HG02588 (cell line): ENCODE measurements around the gene MAGI2.

Experiments used
- ATAC-seq: cut with Tn5 transposase; IDR thresholded peaks from one replicate; pipeline ENCODE4 v1.9.1; 2021; ENCODE audit warnings: mild to moderate bottlenecking, moderate library complexity; ENCODE audit not compliant: unreplicated experiment

MAGI2 gene

DNA sequence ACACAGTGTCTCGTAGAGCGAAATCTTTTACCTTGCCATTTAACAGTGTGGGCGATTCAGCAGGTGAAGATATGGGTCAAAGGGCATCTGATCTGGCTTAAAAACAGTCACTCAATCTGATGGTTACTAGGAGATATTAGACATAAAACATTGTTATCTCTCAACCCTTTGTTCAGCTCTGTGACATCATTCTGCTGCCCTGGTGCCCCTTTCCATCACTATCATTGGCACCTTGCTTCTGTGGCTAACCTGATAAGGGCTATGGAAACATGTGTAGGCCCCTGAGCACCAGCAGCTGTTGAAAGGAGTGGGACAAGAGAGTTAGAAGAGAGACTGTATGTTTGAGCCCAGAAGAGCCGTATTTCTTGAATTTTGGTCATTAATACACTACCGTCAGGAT lies 1004.6 kb downstream of the MAGI2 start:
- ATAC-seq: no peak

DNA sequence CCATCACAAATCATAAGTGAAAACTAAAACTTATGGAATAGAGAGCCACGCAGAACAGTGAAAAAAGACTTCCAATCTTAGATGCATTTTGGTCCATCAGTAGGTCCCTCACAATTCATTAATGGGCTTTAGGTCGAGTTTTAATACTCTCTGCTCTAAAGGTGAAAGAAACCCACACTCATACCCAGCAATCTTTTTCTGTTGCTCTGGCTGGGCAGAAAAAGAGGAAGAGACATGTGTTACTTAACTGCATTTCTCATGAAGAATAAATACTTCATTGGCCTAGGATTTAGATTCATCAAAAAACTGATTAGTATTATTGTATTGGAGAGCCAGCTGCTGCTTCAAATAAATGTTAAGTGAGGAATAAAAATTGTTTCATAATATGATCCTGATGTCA lies 1009.2 kb downstream of the MAGI2 start:
- no peak for ATAC-seq

DNA sequence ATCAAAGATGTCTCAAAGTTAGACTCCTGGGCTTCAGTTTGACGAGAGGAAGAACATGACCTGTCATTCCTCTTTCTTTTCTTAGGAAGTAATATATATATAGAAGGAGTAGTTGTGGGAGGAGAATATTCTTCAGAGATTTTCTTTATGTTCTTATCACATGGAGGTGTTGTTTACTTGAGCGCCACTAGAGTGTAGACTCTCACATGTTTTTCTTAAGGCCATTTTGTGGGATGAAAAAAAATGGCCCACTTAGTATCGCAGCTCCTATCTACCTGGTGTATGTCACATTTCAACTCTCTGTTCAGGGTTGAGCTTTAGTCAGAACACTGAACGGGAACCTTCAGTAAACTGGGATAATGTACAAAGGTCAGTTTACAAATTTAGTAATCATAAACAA lies 1009.7 kb downstream of the MAGI2 start:
- no peak for ATAC-seq

DNA sequence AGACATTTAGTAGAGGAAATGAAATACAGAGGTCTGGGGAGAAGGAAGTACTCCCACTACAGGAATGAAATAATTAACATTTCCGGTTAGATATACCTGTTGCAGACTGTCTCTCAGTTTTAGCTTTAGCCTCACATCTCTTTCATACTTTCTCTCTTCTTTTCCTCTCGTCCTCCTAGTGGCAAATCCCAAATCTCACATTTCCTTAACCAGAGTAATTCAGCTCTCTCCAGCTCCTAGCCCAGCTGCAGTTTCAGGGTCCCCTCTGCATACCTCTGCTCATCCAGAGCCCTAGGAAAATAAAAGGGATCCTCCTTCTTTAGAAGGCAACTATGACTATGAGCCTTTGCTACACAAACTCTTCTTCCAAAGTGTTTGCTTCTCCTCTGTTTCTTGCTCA lies 1011.7 kb downstream of the MAGI2 start:
- ATAC-seq: no peak

DNA sequence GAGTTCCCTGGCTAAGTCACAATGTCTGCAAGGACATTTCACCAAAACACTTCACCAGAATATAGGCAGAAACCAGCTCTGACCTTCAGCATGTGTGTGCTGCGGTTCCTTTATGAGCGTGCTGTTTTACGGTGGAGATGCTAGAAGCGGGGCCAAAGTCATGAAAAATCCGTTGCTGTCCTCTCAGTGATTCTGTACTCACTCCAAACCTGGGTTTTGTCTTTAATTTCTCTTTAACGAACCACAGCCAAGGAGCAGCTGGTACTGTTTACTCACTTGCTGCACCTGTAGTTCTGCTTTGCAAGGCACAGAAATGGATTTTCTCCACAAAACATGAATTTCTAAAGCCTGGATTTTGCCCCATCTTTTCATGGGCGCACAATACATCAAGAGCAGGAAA lies 1015.0 kb downstream of the MAGI2 start:
- ATAC-seq: no peak

DNA sequence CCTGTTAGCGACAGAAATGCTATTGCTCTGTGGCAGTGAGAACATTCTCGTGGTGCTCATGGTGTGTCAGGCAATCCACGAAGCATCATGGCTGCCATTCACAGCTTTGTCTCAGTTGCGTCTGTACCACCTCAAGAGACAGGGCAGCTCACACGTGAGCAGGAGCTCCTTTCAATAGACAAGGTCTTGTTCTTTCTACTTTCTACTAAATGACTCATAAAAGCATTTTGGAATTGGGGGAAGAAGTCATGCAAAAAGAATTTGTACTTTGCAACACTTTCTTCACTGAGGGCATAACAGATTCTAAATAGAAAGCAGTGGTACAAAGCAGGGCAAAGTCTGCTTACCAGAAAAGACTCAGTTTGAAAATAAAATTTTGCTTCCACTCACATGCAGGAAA lies 1016.3 kb downstream of the MAGI2 start:
- no peak for ATAC-seq

DNA sequence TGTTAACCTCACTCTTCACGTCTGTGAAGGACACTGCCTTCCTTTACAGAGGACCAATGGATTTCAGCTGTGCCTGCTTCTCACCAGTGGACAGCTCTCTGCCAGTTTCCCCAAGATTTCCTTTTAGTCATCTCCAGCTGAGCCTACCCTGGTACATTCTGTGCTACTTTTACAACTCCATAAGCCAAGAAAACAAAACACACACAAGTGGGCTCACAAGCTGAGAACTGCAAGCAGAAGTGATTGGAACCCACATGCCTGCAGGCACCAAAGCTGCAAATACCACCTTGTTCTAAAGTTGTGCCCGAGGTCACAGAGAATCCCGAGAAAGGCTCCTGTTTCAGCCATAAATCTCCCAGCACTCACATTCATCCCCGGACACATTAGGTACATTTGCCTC lies 1018.1 kb downstream of the MAGI2 start:
- no peak for ATAC-seq

DNA sequence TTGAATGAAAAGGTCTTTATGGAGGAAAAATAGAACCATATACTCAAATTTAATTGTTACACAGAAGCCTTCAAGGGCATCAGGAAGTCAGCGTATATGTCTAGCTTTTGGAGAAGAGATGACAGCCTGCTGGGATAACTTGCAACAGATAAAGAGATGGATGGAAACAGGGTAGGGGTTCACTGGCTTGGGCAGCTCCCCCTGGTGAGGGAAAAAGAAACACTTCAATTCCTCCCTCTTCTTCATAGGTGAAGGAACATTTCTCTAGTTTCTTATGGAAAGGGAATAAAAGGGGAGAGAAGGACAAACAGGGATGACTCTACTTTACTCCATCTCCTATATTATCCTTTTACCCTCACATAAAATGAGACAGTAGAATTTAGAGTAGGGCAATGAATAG lies 1019.2 kb downstream of the MAGI2 start:
- no peak for ATAC-seq

DNA sequence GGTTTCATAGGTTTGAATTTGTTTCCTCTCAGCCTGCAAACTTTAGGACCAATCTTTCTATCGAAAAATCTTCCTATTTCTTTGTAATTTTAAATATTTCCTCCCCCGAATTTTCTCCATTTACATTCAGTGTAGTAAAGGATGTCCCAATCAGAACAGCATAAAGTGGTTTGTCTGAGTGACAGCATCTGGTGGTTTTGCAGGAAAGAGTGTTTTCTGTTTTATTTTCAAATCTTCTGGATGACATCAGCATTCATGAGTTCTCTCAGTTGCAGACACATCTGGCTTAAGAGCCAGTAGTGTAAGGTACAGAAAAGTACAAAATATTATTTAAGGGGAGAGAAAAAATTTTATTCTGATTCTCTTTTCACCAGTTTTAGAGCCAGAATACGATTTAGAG lies 1020.0 kb downstream of the MAGI2 start:
- no peak for ATAC-seq

DNA sequence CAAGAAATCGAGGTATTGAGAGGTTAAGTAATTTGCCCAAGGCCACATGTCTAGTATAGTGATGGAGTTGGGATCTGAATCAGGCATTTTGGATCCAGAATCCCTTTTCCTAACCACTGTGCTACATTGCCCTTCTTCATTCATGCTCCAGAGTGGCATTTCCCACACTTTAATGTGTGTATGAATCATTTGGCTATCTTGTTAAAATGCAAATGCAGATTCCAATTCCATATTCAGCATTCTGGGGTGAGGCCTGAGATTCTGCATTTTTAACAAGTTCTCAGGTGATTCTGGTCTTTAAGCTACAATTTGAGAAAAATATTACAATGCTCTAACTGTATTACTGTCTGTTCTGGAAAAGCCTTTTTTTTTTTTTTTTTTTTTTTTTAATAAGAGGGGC lies 1023.6 kb downstream of the MAGI2 start:
- ATAC-seq: no peak

DNA sequence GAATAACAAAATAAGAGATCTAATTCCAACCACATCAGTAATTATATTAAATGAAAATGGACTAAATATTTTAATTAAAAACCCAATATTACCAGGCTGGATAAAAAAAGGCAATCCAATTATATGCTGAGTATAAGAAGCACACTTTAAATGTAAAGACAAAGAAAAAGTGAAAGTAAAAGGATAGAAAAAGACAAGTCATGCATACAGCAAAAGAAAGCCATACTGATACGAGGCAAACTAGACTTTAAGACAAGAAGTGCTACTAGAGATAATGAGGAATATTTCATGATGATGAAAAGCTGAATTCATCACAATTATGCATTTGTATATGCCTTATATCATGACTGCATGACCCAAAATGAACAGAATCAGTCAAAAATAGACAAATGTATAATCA lies 1026.3 kb downstream of the MAGI2 start:
- ATAC-seq: no peak

DNA sequence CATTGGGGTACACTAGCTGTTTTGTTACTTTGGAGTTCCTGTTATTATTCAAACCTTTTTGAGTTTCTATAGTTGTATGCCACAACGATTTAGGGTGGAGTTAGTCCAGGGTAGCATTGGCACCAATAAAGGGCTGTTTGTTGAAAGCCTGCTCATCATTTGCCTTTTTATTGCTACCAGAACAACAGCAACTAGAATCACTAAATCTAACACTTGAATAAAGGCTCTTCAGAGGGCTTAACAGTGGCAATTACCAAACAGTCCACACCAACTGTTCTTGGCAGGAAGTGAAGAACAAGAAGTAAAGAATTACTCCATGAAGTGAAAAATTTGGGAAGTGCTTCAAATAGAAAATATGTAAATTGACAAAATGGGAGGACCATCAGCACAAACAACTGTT lies 1033.5 kb downstream of the MAGI2 start:
- no peak for ATAC-seq

DNA sequence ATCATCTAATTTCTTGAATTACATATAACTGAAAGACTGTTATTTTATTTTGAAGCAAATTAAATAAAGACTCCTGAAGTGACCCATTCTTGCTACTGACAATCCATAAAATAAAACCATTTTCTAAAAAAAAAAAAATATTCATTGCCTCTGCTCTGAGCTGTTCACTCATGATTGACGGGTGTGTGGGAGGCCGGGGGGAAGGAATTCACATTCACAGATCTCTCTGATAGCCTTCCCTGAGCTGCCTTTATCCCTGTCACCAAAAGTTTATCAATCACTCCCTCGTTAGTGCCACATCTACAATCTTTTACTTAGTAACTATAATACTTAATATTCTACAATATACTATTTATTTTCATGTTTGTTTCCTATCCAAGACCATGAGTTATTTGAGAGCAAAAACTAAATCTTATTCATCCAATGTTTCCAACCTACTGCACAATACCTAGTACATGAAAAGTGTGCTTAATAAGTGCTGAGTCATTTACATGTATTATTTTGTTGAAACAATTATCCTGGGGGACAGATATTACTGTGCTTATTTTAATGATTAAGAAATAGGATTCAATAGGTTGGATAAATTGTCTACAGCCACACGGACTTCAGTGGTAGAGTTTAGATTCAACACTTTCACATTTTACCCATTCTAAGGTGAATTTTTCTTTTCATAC lies 1036.2 kb downstream of the MAGI2 start:
- ATAC-seq: no peak

DNA sequence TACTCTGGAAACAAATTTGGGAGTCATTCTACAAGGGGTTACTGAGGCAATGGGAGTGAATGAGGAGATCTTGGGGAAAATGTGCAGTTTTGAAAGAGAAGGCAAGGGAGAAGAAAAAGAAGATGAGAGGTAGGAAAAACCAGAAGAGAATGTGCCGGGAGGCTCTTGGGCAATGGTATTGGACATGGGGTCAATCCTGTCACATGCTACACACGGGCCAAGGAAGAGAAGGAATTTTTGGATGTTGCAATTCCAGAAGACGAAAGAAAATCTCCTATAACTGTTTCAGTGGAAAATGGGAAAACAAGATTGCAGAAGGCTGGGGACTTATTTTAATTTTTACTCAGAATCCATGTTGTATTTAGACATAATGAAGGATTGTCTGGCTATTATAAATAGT lies 1039.9 kb downstream of the MAGI2 start:
- no peak for ATAC-seq

DNA sequence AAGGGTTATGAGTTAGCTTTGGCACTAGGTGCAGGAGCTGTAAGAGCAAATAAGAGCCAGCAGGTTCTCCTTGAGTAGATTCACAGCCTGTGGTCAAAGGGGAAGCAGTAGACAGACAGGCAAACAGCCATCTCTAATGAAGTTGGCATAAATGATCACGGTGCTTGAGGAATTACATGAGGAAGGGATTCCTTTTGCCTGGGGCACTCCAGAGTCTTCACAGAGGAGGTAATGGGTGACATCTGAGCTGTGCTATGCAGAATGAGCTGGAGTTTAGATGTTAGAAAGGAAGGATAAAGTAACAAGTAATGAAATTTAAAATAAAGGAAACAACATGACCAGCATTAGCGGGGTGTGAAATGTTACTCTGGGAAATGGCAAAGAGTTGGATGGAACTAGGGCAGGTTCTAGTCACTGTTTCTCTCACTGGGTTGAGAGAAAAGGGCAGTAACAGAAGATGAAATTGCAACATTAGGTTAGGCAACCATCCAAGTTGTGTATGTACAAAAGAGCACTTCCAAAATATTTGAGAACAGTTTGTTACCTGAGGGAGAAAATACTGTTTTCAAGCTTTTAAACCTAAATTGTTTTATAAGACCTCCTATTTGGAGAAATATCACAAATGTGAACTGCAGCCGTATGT lies 1041.1 kb downstream of the MAGI2 start:
- ATAC-seq: no peak

DNA sequence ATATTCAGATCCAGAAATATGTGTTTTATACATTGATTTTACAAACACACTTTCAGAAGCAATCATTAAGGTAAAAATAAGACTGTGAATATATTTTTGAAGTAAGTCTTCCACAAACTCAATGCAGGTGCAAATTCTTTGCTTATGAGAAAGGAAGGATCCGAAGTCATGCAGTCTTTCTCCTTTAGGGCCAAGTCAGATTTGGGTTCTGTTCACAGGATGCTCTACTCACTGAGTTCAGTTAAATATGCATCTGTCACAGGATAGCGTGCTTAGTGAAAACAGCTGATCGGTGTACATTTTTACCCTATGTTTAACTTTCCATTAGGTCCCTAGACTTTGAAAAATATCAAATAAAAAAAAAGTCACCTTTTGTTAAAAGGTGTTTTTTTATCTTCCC lies 1046.4 kb downstream of the MAGI2 start:
- ATAC-seq: no peak

DNA sequence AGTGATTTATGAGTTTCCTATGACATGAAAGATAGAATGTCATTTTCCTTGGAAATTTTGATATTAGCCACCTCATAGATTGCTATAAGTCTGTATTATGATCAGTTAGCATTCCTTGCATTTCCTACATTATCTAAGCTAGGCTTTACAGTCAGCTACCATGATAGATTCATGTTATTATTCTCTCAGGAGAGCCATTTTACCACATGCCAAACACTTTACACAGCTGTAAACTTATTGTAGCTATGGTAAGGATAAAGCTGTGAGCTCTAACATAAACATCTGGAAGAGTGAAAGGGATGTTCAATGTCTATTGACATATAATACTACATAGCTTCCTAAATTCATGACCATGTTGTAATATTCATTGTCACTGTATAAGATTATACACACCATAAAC lies 1046.9 kb downstream of the MAGI2 start:
- ATAC-seq: no peak

DNA sequence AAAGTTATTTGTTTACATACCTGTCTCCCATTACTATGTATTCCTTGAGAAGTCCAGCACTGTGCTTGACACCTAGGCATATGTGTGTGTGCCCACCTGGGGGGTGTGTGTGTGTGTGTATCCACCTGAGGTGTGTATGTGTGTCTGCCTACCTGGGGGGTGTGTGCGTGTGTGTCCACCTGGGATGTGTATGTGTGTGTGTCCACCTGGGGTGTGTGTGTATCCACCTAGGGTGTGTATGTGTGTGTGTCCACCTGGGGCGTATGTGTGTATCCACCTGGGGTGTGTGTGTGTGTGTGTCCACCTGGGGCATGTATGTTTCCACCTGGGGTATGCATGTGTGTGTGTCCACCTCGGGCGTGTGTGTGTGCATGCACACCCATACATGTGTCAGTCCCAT lies 1051.4 kb downstream of the MAGI2 start:
- no peak for ATAC-seq

DNA sequence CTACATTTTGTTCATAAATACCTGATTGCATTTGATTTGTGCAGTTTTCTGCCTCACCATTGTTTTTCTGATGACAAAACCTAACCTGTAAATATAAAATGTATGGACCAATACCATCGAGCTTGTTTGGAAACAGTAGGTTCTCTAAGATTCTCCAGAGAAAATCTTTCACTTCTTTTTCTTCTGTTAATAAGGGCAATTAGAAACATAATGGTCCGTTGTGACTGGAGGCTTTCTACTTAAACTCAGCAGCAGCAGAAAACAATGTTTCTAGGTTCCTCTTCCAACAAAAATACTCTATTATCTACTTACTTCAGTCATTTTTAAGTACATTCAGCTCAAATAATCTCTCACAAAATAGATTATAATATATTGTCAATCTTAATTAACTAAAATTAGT lies 1053.4 kb downstream of the MAGI2 start:
- no peak for ATAC-seq

DNA sequence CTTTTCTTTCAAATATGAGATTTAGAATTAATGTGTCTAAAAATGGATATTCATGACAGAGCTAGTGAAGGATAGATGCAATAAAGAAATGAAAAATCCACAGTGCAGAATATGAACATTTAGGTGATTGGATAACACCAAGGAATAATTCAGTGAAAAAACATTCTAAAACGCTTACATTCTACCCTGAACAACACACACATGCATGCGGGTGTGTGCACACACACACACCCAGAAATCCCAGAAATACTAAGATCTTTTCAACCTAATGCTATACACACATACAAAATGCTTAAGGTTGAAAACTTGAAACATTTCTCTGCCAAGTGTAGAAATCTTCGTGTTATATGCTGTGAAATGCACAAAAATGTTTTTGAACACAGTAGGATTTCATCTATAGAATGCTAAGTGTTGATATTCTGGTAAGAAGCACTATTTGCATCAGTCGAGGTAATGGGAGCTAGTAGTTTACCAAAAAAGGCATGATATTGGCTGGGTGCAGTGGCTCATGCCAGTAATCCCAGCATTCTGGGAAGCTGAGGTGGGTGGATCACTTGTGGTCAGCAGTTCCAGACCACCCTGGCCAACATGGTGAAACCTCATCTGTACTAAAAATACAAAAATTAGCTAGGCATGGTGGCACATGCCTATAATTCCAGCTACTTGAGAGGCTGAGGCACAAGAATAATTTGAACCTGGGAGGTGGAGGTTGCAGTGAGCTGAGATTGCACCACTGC lies 1054.3 kb downstream of the MAGI2 start:
- ATAC-seq: no peak

DNA sequence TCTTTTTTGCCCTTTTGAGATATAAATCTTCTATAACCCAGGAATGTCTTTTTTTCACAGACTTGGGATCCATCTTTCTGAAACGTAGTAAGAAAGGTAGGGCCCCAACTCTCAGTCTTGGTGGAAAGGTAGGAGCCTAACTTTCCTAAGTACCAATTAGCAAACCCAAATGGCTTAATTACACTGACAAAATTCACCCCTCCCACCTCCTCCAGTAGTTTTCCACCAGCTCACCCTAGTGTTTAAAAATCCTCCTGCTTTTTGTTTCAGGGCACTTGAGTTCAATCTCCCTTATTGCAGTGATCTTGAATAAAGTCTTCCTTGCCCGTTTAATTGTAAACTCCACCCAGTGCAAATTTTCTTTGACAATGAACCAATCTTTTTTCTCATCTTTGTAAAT lies 1054.9 kb downstream of the MAGI2 start:
- no peak for ATAC-seq

DNA sequence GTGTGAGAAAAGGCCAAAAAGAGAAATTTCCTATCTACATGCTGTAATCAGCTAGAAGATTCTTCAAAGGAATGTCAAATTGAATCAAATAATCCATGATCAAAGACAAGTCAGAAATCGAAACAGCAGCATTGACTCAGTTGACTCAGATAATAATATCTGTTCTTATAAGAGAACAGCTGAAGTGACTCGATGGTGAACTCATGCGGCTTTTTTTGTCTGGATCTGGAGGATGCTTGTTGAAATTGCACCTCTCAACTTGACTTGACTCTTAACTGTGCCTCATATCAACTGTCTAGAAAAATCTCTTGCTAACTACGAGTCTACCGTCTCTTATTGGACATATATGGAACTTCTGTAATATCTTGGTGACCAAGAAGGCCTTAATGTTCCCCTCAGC lies 1055.4 kb downstream of the MAGI2 start:
- no peak for ATAC-seq
